Measurements from ENCODE around the gene CSMD2. TPM values are rescaled to one million over a fixed set of nuclear protein-coding genes. Genes with fewer than 3 reads are reported as not detected.

CSMD2 gene
- total RNA-seq, 1 experiment from 2014 or later = 0.22 TPM

DNA sequence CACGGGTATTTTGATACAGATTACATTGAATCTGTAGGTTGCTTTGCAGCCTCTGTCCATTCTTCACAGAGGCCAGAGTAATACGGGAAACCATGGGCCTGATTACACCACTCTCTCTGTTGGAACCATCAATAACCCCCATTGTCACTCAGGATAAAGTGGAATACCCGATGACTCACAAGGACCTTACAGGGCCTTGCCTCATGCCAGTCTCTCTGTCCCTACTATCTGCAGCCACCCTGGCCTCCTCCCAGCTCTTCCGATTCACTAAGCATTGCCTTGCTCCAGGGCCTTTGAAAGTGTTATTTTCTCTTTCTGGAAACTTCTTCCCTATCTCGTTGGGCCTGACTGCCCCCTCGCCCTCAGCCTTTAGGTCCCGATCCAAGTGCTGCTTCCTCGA, 239.4 kb downstream of the CSMD2 start:
- POLR2A ChIA-PET = no interaction called here
- no peaks in the 10 kb centered on the region for H3K9me3 ChIP-seq (ENCODE audit: control insufficient read depth in 1 of 2, insufficient read depth in 1 of 2, low read depth in 1 of 2, low read length in 2 of 2)
- H3K4me3 ChIP-seq (replicated peaks in 1 of 2; ENCODE audit: low read depth in 1 of 2, low read length in 2 of 2) = no peak overlapping the region
- H3K4me2 ChIP-seq (ENCODE audit: low read length) = no peak overlapping the region
- no peaks in the 10 kb centered on the region for H3K79me2 ChIP-seq (ENCODE audit: insufficient read depth, low read length)
- intact Hi-C loops (cut with micrococcal nuclease) = no loop called here
- H3K9ac ChIP-seq (ENCODE audit: low read length) = no peak overlapping the region
- no peaks in the 10 kb centered on the region for H3K9me2 ChIP-seq (ENCODE audit: insufficient read depth)
- BruUV-seq (replicated peaks) = no TSS peak
- no peaks in the 10 kb centered on the region for H3K4me1 ChIP-seq (ENCODE audit: control insufficient read depth in 1 of 2, insufficient read depth in 2 of 2, low read length in 2 of 2)
- CTCF ChIA-PET = no interaction called here
- H2AFZ ChIP-seq (ENCODE audit: low read depth, low read length, poor library complexity, severe bottlenecking) = no peak overlapping the region
- no peaks in the 10 kb centered on the region for H3K27me3 ChIP-seq (ENCODE audit: insufficient read depth, low read length)
- RAD21 ChIA-PET (ENCODE audit: low non-redundant PET in 1 of 2, low total read pairs in 2 of 2, uncharacterized antibody in 2 of 2, unreplicated experiment in 2 of 2) = no interaction called here
- ATAC-seq = no peak
- peak; percentile 4 for DNase-seq (ENCODE audit: low read depth, low spot score)
- TF ChIP-seq CBX3 (IDR thresholded peaks at IDR 0.05; ENCODE audit: low read depth) (no peak), YY1 (IDR thresholded peaks at IDR 0.05; ENCODE audit: extremely low read depth, insufficient replicate concordance, low read depth, low read length) (no peak), CEBPB (IDR thresholded peaks at IDR 0.05; ENCODE audit: low read depth) (peak; percentile 38; the same call in 1 of the 2 replicates), TCF7L2 (IDR thresholded peaks at IDR 0.05; ENCODE audit: borderline replicate concordance, extremely low read depth, insufficient read depth, insufficient read length) (no peak), SRF (IDR thresholded peaks at IDR 0.05; ENCODE audit: low read depth) (no peak), EZH2 (IDR thresholded peaks at IDR 0.05) (no peak), FOSL1 (IDR thresholded peaks at IDR 0.05; ENCODE audit: low read depth) (0 out of 2 replicates have a peak, but pooled peaks have one; percentile 7), POLR2AphosphoS5 (IDR thresholded peaks at IDR 0.05; ENCODE audit: low read depth, low read length) (no peak), SIN3A (IDR thresholded peaks at IDR 0.05; ENCODE audit: low read depth) (no peak)
- TF ChIP-seq, protein P1, sequence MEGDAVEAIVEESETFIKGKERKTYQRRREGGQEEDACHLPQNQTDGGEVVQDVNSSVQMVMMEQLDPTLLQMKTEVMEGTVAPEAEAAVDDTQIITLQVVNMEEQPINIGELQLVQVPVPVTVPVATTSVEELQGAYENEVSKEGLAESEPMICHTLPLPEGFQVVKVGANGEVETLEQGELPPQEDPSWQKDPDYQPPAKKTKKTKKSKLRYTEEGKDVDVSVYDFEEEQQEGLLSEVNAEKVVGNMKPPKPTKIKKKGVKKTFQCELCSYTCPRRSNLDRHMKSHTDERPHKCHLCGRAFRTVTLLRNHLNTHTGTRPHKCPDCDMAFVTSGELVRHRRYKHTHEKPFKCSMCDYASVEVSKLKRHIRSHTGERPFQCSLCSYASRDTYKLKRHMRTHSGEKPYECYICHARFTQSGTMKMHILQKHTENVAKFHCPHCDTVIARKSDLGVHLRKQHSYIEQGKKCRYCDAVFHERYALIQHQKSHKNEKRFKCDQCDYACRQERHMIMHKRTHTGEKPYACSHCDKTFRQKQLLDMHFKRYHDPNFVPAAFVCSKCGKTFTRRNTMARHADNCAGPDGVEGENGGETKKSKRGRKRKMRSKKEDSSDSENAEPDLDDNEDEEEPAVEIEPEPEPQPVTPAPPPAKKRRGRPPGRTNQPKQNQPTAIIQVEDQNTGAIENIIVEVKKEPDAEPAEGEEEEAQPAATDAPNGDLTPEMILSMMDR (IDR thresholded peaks at IDR 0.05 in 2 of 3, conservative IDR thresholded peaks at IDR 0.05 in 1 of 3; ENCODE audit: borderline replicate concordance in 1 of 3, insufficient read depth in 1 of 3, low read depth in 2 of 3, low read length in 2 of 3) = no peak
- TF ChIP-seq, protein P2, sequence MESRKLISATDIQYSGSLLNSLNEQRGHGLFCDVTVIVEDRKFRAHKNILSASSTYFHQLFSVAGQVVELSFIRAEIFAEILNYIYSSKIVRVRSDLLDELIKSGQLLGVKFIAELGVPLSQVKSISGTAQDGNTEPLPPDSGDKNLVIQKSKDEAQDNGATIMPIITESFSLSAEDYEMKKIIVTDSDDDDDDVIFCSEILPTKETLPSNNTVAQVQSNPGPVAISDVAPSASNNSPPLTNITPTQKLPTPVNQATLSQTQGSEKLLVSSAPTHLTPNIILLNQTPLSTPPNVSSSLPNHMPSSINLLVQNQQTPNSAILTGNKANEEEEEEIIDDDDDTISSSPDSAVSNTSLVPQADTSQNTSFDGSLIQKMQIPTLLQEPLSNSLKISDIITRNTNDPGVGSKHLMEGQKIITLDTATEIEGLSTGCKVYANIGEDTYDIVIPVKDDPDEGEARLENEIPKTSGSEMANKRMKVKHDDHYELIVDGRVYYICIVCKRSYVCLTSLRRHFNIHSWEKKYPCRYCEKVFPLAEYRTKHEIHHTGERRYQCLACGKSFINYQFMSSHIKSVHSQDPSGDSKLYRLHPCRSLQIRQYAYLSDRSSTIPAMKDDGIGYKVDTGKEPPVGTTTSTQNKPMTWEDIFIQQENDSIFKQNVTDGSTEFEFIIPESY (IDR thresholded peaks at IDR 0.05; ENCODE audit: extremely low read depth, insufficient replicate concordance, low read length) = no peak
- H4K20me1 ChIP-seq (ENCODE audit: insufficient read depth) = no peaks in the 10 kb centered on the region
- H3K27ac ChIP-seq (ENCODE audit: low read depth, low read length) = no peak overlapping the region
- no peaks in the 10 kb centered on the region for H3K36me3 ChIP-seq (ENCODE audit: control insufficient read depth in 1 of 2, insufficient read depth in 2 of 2, low read length in 2 of 2)
